Sigmoid colon (tissue), 3 donors: Measurements from ENCODE around the gene CAPN13.

ENCODE experiments used
- CTCF ChIP-seq, 4 experiments: fragments of 450-650 bp in 3 of 4; fragments of 200-600 bp in 1 of 4; IDR thresholded peaks; one replicate each; pipeline ENCODE4 v1.5.1; 2016 to 2019; ENCODE audit warnings: antibody characterized with exemption in 4 of 4, mild to moderate bottlenecking in 3 of 4, moderate library complexity in 2 of 4
- POLR2A ChIP-seq, 2 donors: fragments of 450-650 bp; IDR thresholded peaks; one replicate each; pipeline ENCODE4 v1.6.1; 2016; ENCODE audit warnings: antibody characterized with exemption in 2 of 2, mild to moderate bottlenecking in 2 of 2, moderate library complexity in 2 of 2

- TF ChIP-seq POLR2A (IDR thresholded peaks at IDR 0.05) (no peak), CTCF (IDR thresholded peaks at IDR 0.05) (no peak)
Observed at GRCh38 chr2:30765191-30765590, 42.1 kb downstream of the CAPN13 start.
